SK-N-SH treated with all-trans-retinoic acid at 6 μM for 48 hours (cell line): ENCODE data around the gene TMEM135.

Source experiments
- BACH2 ChIP-seq: fragments of 250-450 bp; sonication (Bioruptor Pico); IDR thresholded peaks from 2 replicates; pipeline ENCODE4 v1.9.0; 2021; ENCODE audit warnings: mild to moderate bottlenecking, borderline replicate concordance
- CSDC2 ChIP-seq: fragments of 250-450 bp; sonication (Bioruptor Pico); IDR thresholded peaks from 2 replicates; pipeline ENCODE4 v1.5.0; 2020; ENCODE audit warnings: mild to moderate bottlenecking, moderate library complexity
- ISL1 ChIP-seq: fragments of 250-450 bp; sonication (Bioruptor Pico); IDR thresholded peaks from 2 replicates; pipeline ENCODE4 v2.1.2; 2022; ENCODE audit warnings: mild to moderate bottlenecking, moderate library complexity
- RARB ChIP-seq: fragments of 250-450 bp; sonication (Bioruptor Pico); IDR thresholded peaks from 2 replicates; pipeline ENCODE4 v1.8.0; 2021; ENCODE audit warnings: mild to moderate bottlenecking, moderate library complexity
- SNAI2 ChIP-seq: fragments of 250-450 bp; sonication (Bioruptor Pico); IDR thresholded peaks from 2 replicates; pipeline ENCODE4 v1.5.0; 2020; ENCODE audit warnings: mild to moderate bottlenecking, moderate library complexity
- TCF4 ChIP-seq: fragments of 250-450 bp; sonication (Bioruptor Pico); IDR thresholded peaks from 2 replicates; pipeline ENCODE4 v1.8.0; 2021; ENCODE audit warnings: mild to moderate bottlenecking, moderate library complexity, borderline replicate concordance
- TOX ChIP-seq: fragments of 250-450 bp; sonication (Bioruptor Pico); IDR thresholded peaks from 2 replicates; pipeline ENCODE4 v1.8.0; 2021; ENCODE audit warnings: mild to moderate bottlenecking, moderate library complexity, borderline replicate concordance
- ZFP3 ChIP-seq: fragments of 250-450 bp; sonication (Bioruptor Pico); IDR thresholded peaks from 2 replicates; pipeline ENCODE4 v1.5.0; 2020; ENCODE audit warnings: mild to moderate bottlenecking, moderate library complexity
- ZFP30 ChIP-seq: fragments of 450-650 bp; formaldehyde crosslinking; IDR thresholded peaks from 2 replicates; pipeline ENCODE4 v1.5.0; 2022; ENCODE audit warnings: mild to moderate bottlenecking, moderate library complexity
- ZNF70 ChIP-seq: fragments of 450-650 bp; formaldehyde crosslinking; IDR thresholded peaks from 2 replicates; pipeline ENCODE4 v1.5.0; 2020; ENCODE audit warnings: mild to moderate bottlenecking, moderate library complexity
- ZNF8 ChIP-seq: fragments of 450-650 bp; formaldehyde crosslinking; IDR thresholded peaks from 2 replicates; pipeline ENCODE4 v1.5.0; 2020; ENCODE audit warnings: mild to moderate bottlenecking, moderate library complexity
- TF ChIP-seq, protein P1 (sequence below): fragments of 250-450 bp; sonication (Bioruptor Pico); IDR thresholded peaks from 2 replicates; pipeline ENCODE4 v1.5.1; 2020; ENCODE audit warnings: low read depth, mild to moderate bottlenecking, moderate library complexity
- TF ChIP-seq, protein P2 (sequence below): fragments of 250-450 bp; sonication (Bioruptor Pico); IDR thresholded peaks from 2 replicates; pipeline ENCODE4 v1.8.0; 2021; ENCODE audit warnings: low read depth, mild to moderate bottlenecking, moderate library complexity, borderline replicate concordance
- TF ChIP-seq, protein P3 (sequence below): fragments of 250-450 bp; sonication (Bioruptor Pico); IDR thresholded peaks from 2 replicates; pipeline ENCODE4 v1.8.0; 2020; ENCODE audit warnings: mild to moderate bottlenecking, moderate library complexity, borderline replicate concordance

DNA sequence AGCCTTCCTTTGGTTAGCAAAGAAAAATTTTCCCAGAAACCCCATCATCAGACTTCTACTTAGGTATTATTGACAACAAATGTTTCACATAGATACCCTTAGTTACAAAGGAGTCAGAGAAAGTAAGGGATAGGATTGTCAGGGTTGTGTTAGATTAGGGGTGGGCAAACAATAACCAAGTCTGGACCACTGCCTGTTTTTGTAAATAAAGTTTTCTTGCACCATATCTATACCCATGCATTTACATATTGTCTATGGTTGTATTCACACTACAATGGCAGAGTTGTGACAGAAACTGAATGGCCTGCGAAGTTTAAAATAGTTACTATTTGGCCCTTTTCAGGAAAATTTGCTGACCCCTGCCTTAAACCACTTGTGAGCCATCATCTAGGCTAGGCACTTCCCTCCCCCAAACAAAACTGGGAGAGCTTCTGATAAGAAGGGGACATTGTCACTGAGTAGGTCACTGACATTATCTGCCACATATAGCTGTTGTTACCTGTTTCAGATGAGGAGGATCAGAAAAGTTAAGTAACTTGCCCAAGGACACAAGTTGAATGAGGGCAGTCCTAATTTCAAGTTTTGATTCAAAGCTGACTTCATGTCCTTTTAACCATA lies 40.7 kb upstream of the TMEM135 start:
- no peak for TF ChIP-seq ZFP30 (CRISPR knock-in tag)
- TF ChIP-seq, protein P1, sequence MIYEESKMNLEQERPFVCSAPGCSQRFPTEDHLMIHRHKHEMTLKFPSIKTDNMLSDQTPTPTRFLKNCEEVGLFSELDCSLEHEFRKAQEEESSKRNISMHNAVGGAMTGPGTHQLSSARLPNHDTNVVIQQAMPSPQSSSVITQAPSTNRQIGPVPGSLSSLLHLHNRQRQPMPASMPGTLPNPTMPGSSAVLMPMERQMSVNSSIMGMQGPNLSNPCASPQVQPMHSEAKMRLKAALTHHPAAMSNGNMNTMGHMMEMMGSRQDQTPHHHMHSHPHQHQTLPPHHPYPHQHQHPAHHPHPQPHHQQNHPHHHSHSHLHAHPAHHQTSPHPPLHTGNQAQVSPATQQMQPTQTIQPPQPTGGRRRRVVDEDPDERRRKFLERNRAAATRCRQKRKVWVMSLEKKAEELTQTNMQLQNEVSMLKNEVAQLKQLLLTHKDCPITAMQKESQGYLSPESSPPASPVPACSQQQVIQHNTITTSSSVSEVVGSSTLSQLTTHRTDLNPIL (CRISPR knock-in tag) = no peak
- no peak for TF ChIP-seq BACH2
- no peak for TF ChIP-seq ZNF70
- no peak for TF ChIP-seq SNAI2 (CRISPR knock-in tag)
- no peak for TF ChIP-seq CSDC2 (CRISPR knock-in tag)
- TF ChIP-seq, protein P2, sequence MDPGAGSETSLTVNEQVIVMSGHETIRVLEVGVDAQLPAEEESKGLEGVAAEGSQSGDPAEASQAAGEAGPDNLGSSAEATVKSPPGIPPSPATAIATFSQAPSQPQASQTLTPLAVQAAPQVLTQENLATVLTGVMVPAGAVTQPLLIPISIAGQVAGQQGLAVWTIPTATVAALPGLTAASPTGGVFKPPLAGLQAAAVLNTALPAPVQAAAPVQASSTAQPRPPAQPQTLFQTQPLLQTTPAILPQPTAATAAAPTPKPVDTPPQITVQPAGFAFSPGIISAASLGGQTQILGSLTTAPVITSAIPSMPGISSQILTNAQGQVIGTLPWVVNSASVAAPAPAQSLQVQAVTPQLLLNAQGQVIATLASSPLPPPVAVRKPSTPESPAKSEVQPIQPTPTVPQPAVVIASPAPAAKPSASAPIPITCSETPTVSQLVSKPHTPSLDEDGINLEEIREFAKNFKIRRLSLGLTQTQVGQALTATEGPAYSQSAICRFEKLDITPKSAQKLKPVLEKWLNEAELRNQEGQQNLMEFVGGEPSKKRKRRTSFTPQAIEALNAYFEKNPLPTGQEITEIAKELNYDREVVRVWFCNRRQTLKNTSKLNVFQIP (CRISPR knock-in tag) = no peak
- TF ChIP-seq ZFP3 = no peak
- no peak for TF ChIP-seq RARB (CRISPR knock-in tag)
- no peak for TF ChIP-seq TCF4 (CRISPR knock-in tag)
- TF ChIP-seq, protein P3, sequence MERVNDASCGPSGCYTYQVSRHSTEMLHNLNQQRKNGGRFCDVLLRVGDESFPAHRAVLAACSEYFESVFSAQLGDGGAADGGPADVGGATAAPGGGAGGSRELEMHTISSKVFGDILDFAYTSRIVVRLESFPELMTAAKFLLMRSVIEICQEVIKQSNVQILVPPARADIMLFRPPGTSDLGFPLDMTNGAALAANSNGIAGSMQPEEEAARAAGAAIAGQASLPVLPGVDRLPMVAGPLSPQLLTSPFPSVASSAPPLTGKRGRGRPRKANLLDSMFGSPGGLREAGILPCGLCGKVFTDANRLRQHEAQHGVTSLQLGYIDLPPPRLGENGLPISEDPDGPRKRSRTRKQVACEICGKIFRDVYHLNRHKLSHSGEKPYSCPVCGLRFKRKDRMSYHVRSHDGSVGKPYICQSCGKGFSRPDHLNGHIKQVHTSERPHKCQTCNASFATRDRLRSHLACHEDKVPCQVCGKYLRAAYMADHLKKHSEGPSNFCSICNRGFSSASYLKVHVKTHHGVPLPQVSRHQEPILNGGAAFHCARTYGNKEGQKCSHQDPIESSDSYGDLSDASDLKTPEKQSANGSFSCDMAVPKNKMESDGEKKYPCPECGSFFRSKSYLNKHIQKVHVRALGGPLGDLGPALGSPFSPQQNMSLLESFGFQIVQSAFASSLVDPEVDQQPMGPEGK (CRISPR knock-in tag) = no peak
- TF ChIP-seq ZNF8 (CRISPR knock-in tag) = no peak
- no peak for TF ChIP-seq TOX
- no peak for TF ChIP-seq ISL1
